ENCODE data around the gene SYMPK.

DNA sequence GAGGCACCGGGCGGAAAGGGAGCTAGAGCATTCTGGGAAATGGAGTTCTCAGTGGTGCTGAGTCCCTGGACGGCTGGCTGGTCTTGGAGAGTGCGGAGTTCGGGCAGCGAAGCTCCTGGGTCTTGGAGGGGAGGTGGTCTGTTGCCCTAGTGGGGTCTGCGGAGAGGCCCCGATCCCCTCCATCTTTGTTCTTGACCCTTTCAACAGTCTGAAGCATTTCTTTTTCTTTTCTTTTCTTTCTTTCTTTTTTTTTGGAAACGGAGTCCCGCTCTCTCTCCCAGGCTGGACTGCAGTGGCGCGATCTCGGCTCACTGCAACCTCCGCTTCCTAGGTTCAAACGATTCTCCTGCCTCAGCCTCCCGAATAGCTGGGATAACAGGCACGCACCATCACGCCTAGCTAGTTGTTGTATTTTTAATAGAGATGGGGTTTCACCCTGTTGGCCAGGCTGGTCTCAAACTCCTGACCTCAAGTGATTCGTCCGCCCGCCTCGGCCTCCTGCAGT is 440 bp upstream of the SYMPK start:
- TF ChIP-seq, protein P1, sequence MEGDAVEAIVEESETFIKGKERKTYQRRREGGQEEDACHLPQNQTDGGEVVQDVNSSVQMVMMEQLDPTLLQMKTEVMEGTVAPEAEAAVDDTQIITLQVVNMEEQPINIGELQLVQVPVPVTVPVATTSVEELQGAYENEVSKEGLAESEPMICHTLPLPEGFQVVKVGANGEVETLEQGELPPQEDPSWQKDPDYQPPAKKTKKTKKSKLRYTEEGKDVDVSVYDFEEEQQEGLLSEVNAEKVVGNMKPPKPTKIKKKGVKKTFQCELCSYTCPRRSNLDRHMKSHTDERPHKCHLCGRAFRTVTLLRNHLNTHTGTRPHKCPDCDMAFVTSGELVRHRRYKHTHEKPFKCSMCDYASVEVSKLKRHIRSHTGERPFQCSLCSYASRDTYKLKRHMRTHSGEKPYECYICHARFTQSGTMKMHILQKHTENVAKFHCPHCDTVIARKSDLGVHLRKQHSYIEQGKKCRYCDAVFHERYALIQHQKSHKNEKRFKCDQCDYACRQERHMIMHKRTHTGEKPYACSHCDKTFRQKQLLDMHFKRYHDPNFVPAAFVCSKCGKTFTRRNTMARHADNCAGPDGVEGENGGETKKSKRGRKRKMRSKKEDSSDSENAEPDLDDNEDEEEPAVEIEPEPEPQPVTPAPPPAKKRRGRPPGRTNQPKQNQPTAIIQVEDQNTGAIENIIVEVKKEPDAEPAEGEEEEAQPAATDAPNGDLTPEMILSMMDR (IDR thresholded peaks at IDR 0.05; ENCODE audit: poor library complexity): no peak
- no peak for TF ChIP-seq EZH2phosphoT487 (IDR thresholded peaks at IDR 0.05; ENCODE audit: low read depth, severe bottlenecking, unreplicated experiment)

All from hepatocyte (in vitro differentiated cells).